ENCODE measurements around the gene C1orf50.

C1orf50 gene

DNA sequence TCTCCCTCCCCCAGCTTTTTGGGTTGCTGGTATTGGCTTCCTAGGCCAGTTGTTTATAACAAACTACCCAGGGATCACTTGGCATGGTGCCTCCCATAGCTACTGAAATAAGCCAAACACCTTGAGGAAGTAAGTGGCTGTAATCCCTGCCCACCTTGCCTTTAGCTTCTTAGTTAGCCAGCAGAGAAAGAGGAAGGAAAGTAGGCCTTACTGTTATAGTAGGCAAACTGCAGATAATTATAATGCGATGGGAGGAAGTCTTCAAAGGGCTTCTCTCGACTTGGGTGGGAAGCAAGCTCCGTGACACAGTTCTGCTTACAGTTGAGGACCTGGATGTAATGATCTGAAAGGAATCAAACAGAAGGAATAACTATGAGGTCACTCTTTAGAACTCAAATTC is 8.4 kb upstream of the C1orf50 start:
- H3K27ac ChIP-seq (ENCODE audit: low read length): no peak overlapping the region
- H3K4me3 ChIP-seq (ENCODE audit: low read length): no peak overlapping the region
- H3K9ac ChIP-seq (ENCODE audit: low read length): no peak overlapping the region
- TF ChIP-seq EZH2phosphoT487 (IDR thresholded peaks at IDR 0.05; ENCODE audit: low read depth): no peak
- TF ChIP-seq, protein P1, sequence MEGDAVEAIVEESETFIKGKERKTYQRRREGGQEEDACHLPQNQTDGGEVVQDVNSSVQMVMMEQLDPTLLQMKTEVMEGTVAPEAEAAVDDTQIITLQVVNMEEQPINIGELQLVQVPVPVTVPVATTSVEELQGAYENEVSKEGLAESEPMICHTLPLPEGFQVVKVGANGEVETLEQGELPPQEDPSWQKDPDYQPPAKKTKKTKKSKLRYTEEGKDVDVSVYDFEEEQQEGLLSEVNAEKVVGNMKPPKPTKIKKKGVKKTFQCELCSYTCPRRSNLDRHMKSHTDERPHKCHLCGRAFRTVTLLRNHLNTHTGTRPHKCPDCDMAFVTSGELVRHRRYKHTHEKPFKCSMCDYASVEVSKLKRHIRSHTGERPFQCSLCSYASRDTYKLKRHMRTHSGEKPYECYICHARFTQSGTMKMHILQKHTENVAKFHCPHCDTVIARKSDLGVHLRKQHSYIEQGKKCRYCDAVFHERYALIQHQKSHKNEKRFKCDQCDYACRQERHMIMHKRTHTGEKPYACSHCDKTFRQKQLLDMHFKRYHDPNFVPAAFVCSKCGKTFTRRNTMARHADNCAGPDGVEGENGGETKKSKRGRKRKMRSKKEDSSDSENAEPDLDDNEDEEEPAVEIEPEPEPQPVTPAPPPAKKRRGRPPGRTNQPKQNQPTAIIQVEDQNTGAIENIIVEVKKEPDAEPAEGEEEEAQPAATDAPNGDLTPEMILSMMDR (IDR thresholded peaks at IDR 0.05; ENCODE audit: low read depth, low read length): no peak
- no peaks in the 10 kb centered on the region for H3K9me3 ChIP-seq (ENCODE audit: insufficient read depth, low read length)
- no peaks in the 10 kb centered on the region for H3K79me2 ChIP-seq (ENCODE audit: low read length)
- no peaks in the 10 kb centered on the region for H3K36me3 ChIP-seq (replicated peaks; ENCODE audit: low read depth, low read length)
- H3K4me1 ChIP-seq (ENCODE audit: low read length): no peaks in the 10 kb centered on the region
- H4K20me1 ChIP-seq (ENCODE audit: insufficient read depth, low read length): no peaks in the 10 kb centered on the region
- H2AFZ ChIP-seq (ENCODE audit: low read depth, low read length): no peak overlapping the region
- no peak overlapping the region for H3K4me2 ChIP-seq (ENCODE audit: low read length)
- no peaks in the 10 kb centered on the region for H3K27me3 ChIP-seq (ENCODE audit: low read depth, low read length)

DNA sequence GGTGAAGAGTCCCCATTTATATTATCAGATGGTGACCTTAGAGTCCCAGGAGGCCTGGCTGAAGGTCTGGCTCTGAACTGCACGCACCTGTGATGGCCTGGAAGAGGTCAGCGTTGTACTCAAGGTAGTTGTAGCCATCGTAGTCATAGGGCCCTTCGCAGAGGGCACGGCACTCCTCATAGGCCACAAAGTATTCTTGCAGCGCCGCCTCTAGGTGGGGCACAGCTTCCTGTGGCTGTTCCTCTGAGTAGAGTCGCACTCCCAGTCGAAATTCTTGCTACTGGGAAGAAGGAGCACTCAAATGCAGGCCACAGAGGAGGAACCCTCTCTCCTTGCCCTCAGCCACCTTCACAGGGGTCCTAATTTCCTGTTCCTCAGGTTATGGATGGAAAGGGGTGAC is 7.9 kb upstream of the C1orf50 start:
- H3K4me1 ChIP-seq (ENCODE audit: low read length): no peaks in the 10 kb centered on the region
- no peak overlapping the region for H3K4me3 ChIP-seq (ENCODE audit: low read length)
- H3K36me3 ChIP-seq (replicated peaks; ENCODE audit: low read depth, low read length): no peaks in the 10 kb centered on the region
- H3K9ac ChIP-seq (ENCODE audit: low read length): no peak overlapping the region
- H4K20me1 ChIP-seq (ENCODE audit: insufficient read depth, low read length): no peaks in the 10 kb centered on the region
- no peak overlapping the region for H2AFZ ChIP-seq (ENCODE audit: low read depth, low read length)
- no peaks in the 10 kb centered on the region for H3K27me3 ChIP-seq (ENCODE audit: low read depth, low read length)
- no peak overlapping the region for H3K4me2 ChIP-seq (ENCODE audit: low read length)
- H3K27ac ChIP-seq (ENCODE audit: low read length): no peak overlapping the region
- H3K9me3 ChIP-seq (ENCODE audit: insufficient read depth, low read length): no peaks in the 10 kb centered on the region
- TF ChIP-seq EZH2phosphoT487 (IDR thresholded peaks at IDR 0.05; ENCODE audit: low read depth): no peak
- TF ChIP-seq, protein P1 (IDR thresholded peaks at IDR 0.05; ENCODE audit: low read depth, low read length): no peak
- H3K79me2 ChIP-seq (ENCODE audit: low read length): no peaks in the 10 kb centered on the region

GRCh38 chr1:42761567-42761966 is 5.5 kb upstream of the C1orf50 start:
- Histone ChIP-seq H4K20me1 (ENCODE audit: insufficient read depth, low read length) (peaks cover 9% of the 10 kb centered on the region), H3K9me3 (ENCODE audit: insufficient read depth, low read length) (no peaks in the 10 kb centered on the region), H2AFZ (ENCODE audit: low read depth, low read length) (no peak overlapping the region), H3K4me3 (ENCODE audit: low read length) (no peak overlapping the region), H3K9ac (ENCODE audit: low read length) (no peak overlapping the region), H3K4me1 (ENCODE audit: low read length) (peaks cover 8% of the 10 kb centered on the region), H3K79me2 (ENCODE audit: low read length) (peaks cover 22% of the 10 kb centered on the region), H3K27me3 (ENCODE audit: low read depth, low read length) (no peaks in the 10 kb centered on the region), H3K36me3 (replicated peaks; ENCODE audit: low read depth, low read length) (no peaks in the 10 kb centered on the region), H3K4me2 (ENCODE audit: low read length) (no peak overlapping the region), H3K27ac (ENCODE audit: low read length) (no peak overlapping the region)
- no peak for TF ChIP-seq EZH2phosphoT487 (IDR thresholded peaks at IDR 0.05; ENCODE audit: low read depth)
- TF ChIP-seq, protein P1 (IDR thresholded peaks at IDR 0.05; ENCODE audit: low read depth, low read length): no peak

- Histone ChIP-seq H3K4me3 (ENCODE audit: low read length) (no peak overlapping the region), H3K79me2 (ENCODE audit: low read length) (peaks cover 25% of the 10 kb centered on the region), H4K20me1 (ENCODE audit: insufficient read depth, low read length) (peaks cover 9% of the 10 kb centered on the region), H3K27ac (ENCODE audit: low read length) (no peak overlapping the region), H2AFZ (ENCODE audit: low read depth, low read length) (no peak overlapping the region), H3K27me3 (ENCODE audit: low read depth, low read length) (no peaks in the 10 kb centered on the region), H3K9ac (ENCODE audit: low read length) (no peak overlapping the region), H3K4me2 (ENCODE audit: low read length) (no peak overlapping the region), H3K4me1 (ENCODE audit: low read length) (peaks cover 8% of the 10 kb centered on the region), H3K36me3 (replicated peaks; ENCODE audit: low read depth, low read length) (no peaks in the 10 kb centered on the region), H3K9me3 (ENCODE audit: insufficient read depth, low read length) (no peaks in the 10 kb centered on the region)
- TF ChIP-seq, protein P1 (IDR thresholded peaks at IDR 0.05; ENCODE audit: low read depth, low read length): no peak
- no peak for TF ChIP-seq EZH2phosphoT487 (IDR thresholded peaks at IDR 0.05; ENCODE audit: low read depth)
Measured at GRCh38 chr1:42762269-42762668, 4.8 kb upstream of the C1orf50 start.

Data from OCI-LY3 (cell line).